ENCODE results near the gene GHR.

- TF ChIP-seq CTCF (IDR thresholded peaks at IDR 0.05) (no peak), POLR2A (IDR thresholded peaks at IDR 0.05) (no peak)
Observed at GRCh38 chr5:42770003-42770402, 346.8 kb downstream of the GHR start.
